ENCODE data around the gene TLCD4.
"Not testable (repeated sequence)": the region's sequence is repeated elsewhere in the genome, so short reads cannot be mapped to it uniquely, and the experiment has no call there.

The TLCD4 gene, protein sequence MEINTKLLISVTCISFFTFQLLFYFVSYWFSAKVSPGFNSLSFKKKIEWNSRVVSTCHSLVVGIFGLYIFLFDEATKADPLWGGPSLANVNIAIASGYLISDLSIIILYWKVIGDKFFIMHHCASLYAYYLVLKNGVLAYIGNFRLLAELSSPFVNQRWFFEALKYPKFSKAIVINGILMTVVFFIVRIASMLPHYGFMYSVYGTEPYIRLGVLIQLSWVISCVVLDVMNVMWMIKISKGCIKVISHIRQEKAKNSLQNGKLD

DNA sequence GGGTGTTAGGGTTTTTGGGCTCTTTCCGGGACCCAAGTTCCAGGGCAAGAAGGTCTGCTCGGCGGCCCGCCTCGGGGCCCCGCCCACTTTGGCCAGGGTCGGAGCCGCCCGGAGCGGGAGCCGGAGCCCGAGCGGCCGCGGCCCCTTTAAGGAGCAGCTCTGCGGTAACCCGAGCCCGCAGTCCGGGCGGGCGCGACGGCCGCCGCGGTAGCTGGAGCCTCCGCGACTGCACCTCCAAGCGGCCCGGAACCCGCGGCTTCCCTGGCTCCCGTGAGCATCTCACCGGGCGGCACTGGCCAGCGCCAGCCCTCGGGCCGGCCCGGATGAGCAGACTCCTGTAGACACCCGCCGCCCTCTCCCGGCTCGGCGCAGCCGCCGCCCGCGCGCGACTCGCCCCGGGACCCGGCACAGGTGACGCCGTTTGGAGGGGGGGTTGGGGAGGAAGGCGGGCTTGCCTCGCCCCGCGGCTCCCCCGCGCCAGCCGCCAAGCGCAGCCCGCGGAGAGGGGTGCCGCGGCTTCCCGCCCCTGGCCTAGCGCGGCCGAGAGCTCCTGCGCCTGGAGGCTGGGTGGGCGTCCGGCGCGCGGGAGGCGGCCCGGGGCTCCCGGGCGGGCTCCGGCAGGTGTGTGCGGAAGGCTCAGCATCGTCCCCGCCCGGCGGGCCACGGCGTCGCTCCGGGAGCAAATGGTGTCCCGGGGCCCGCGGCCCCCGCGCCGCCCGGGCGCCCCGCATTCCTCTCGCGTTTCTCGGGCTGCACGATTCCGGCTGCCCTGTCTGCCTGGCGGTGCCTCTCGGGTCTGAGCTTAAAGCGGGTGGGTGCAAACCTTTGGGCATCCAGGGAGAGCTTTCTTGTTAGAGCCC lies at the start of gene TLCD4:
TLCD4 (plus strand) TSS at position 149 of the 860 bp plus-strand sequence. CDS start 26,547 bp downstream, outside the sequence.
- in situ Hi-C loops (cut with HindIII; ENCODE audit: low sequenced_read_pairs), result no loop called here

DNA sequence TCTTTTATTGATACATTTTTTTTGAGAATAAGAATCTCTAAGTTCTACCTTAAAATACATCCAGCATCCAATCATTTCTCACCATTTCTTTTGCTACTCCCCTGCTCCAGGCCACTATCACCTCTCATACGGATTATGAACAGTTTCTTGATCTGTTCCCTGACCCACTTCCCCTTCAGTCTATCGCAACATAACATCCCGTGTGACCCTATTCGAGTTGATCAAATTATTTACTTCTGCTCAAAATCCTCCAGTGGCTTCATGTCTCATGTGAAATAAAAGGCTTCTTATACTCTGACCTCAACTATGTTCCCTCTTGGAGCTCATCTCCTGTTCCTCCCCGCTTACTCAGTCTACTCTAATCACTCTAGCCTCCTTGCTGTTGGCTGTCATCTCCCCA lies 49.6 kb upstream of the TLCD4 start:
- in situ Hi-C loops (cut with HindIII; ENCODE audit: low sequenced_read_pairs), result no loop called here

DNA sequence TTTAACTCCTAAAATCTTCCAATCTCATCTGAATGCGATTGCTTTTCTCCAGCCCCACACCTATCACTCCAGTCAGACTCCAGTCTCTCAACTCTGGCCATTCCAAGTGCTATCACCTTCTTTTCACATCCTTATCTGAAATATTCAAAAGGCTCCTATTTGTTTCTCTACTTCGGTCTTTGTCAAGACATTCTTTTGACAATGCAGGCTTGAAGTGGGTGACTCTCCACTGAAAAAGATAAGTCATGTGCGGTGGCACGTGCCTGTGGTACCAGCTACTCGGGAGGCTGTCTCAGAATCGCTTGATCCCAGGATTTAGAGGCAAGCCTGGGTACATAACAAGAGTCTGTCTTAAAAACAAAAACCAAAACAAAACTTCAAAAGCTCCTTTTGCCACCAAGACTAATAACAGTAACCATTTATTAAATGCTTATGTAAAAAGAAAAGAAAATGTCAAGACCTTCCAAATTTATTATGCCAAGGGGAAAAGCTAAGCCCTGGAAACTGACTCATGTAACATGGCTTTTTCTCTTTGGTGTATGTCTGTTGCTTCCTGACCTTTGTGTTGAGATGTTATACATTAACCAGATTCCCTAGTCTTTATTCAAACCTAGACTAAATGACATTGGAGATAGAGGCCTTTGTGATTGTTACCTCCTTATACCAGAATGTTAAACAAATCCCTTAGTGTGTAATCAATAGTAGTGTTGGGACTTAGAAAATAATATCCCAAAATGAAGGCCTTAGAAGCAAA lies 48.0 kb upstream of the TLCD4 start:
- in situ Hi-C loops (cut with HindIII; ENCODE audit: low sequenced_read_pairs), result no loop called here

DNA sequence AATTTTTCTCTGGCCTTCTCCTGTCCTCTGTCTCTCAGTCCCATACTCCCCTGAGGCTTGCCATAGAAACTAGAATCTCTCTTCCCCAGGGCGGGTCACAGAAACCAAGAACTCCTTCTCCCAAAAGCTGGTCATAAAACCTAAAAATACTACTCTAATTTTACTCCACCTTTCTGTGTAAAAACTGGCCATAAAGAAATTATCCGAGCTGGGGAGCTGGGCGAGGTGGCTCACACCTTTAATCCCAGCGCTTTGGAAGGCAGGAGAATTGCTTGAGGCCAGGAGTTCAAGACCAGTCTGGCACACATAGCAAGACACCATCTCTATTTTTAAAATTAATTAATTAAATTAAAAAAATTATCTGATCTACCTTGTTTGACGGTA lies 47.5 kb upstream of the TLCD4 start:
- in situ Hi-C loops (cut with HindIII; ENCODE audit: low sequenced_read_pairs), result no loop called here

DNA sequence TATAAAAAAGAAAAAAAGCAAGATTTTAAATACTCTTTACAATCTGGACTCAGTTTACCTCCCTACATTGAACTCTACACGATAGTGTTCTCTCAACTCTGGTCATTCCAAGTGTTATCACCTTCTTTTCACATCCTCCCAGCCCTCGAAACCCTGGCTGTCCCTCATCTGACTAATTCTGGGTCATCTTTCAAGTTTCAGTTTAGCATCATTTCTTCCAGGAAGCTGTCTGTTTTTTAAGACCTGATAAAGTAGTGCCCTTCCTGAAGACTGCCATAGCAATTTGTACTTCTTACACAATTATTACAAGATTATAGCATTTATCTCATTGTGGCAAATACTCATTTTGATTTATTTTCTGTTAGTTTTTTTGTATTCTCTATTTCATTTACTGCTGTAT lies 45.6 kb upstream of the TLCD4 start:
- in situ Hi-C loops (cut with HindIII; ENCODE audit: low sequenced_read_pairs), result no loop called here

DNA sequence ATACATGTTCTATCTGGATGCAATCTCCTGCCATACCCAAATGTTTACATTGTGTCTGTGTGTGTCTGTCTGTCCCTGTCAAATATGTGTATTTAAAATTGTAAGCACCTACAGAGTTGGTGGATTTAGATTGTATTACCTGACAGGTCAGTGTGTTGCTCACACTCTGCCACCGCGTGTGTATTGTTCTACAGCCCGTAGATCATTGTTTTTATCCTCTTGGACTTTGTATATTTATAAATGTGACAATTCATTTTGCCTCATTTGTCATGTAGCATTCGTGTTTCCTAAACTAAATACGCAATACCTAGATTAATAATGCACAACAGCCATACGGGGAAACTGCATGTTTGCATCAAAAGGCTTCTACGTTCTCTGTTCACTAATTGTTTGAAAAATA lies 45.0 kb upstream of the TLCD4 start:
- in situ Hi-C loops (cut with HindIII; ENCODE audit: low sequenced_read_pairs), result no loop called here

- in situ Hi-C loops (cut with HindIII; ENCODE audit: low sequenced_read_pairs), result no loop called here
These were observed 44.4 kb upstream of the TLCD4 start, which contains the start of gene ALG14 for GRCh38 chr1:95072532-95073419. Gene ALG14 (minus strand): TSS chr1:95072951. CDS start chr1:95072898, 53 bp downstream.

DNA sequence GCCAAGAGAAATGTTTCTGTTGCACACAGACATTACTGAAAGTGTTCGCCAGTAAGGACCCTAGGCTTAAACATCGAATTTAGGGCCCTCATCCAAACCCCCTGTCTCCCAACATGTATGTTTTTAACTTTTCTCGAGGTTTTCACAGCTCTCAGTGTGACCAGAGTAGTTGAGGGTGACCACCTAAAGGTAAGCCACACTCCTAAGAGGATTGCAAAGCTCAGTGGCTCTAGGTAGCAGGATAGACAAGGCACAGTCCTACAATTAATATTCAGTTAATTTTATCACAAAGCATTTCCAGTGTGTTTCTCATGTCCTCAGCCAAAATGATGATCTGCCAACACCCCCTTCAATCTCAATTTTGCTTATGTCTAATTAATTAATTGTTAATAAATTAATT lies 43.7 kb upstream of the TLCD4 start:
- in situ Hi-C loops (cut with HindIII; ENCODE audit: low sequenced_read_pairs), result no loop called here

- in situ Hi-C loops (cut with HindIII; ENCODE audit: low sequenced_read_pairs), result no loop called here
These were observed 41.1 kb upstream of the TLCD4 start for GRCh38 chr1:95076034-95076433.

- in situ Hi-C loops (cut with HindIII; ENCODE audit: low sequenced_read_pairs), result no loop called here
These were observed 36.7 kb upstream of the TLCD4 start for GRCh38 chr1:95080446-95080845.

- in situ Hi-C loops (cut with HindIII; ENCODE audit: low sequenced_read_pairs), result no loop called here
These were observed 36.3 kb upstream of the TLCD4 start for GRCh38 chr1:95080879-95081278.

DNA sequence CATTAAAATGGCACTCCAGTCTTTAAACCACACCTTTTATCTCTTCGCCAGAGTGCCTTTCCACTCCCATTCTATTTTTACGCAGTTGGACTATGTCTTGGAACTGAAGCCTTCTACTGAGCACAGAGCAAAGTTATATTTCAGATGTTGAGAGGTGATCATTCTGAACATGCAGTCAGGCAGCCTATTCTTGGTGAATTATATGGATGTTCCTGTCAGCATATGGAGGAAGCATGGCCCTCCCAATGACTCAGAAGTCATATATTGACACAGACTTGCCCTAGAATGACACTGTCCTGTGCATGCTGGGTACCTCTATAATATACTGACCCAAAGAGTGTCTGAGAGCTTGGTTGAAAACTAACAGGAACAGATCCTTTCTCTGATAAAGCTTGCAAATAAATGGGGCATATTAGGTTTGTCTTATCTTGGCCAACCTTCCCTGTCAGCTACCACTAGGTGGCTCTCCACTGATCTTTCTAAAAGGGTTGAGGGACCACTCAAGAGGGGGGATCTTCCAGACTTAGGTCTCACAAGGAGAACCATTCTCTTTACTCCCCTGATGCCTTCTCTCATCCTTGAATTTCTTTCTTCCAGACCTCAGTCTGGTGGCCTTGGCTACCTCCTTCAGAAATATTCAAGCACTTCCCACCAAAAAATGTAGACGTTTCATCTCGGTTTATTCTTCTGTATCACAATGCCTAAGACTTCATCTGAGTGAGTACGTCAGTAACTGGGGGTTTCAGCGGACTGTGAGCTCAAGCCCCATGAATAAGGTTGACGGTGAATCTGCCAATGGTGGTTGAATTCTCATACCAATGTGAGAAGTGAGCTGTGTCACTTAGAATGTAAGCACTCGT lies 32.6 kb upstream of the TLCD4 start:
- in situ Hi-C loops (cut with HindIII; ENCODE audit: low sequenced_read_pairs), result no loop called here

DNA sequence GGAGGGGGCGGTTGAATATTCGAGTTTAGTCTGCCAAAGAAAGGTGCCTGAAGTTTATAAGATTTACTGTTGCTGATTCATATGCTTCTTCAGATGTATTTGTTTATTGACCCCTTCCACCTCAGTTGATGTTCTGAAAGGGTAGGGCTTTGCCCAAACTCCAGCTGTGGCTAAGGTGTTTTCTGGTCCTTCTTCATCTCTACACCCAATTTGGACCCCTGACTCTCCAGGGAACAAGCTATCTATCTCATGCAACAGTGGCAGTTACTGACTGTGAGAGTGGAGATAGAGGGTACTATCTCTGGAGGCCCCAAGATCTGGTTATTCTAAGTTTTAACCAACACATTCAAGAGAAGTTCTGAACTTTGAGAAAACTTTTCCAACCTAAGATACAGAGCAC lies 31.8 kb upstream of the TLCD4 start:
- in situ Hi-C loops (cut with HindIII; ENCODE audit: low sequenced_read_pairs), result no loop called here

DNA sequence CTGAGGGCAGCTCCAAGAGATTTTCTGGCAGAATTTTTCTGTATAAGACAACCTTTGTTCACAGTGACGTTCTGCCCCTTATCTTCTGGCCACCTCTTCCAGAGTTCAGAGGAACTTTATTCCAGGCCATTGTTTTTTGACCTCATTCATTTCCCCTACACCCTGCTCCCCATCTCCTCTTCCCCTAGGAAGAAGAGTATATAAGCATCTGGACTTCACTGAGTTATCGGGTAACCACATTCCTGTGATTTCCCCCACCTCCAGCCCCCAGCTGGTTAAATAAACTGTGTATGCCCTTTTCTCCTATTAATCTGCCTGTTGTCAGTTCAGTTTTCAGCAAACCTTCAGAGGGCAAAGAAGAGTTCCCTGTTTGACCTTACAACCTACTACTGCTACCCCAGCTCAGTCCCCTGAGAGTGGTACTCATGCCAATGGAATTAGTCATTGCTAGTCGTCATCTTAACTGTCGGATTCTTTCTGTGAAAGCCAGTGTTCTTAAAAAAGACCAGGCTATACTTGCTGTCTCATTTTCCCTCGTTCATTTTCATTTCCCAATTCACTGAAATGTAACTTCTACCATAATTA lies 30.1 kb upstream of the TLCD4 start:
- in situ Hi-C loops (cut with HindIII; ENCODE audit: low sequenced_read_pairs), result no loop called here

- in situ Hi-C loops (cut with HindIII; ENCODE audit: low sequenced_read_pairs), result no loop called here
These were observed 28.9 kb upstream of the TLCD4 start for GRCh38 chr1:95088303-95088702.

- in situ Hi-C loops (cut with HindIII; ENCODE audit: low sequenced_read_pairs), result no loop called here
These were observed 27.4 kb upstream of the TLCD4 start for GRCh38 chr1:95089650-95090287.

DNA sequence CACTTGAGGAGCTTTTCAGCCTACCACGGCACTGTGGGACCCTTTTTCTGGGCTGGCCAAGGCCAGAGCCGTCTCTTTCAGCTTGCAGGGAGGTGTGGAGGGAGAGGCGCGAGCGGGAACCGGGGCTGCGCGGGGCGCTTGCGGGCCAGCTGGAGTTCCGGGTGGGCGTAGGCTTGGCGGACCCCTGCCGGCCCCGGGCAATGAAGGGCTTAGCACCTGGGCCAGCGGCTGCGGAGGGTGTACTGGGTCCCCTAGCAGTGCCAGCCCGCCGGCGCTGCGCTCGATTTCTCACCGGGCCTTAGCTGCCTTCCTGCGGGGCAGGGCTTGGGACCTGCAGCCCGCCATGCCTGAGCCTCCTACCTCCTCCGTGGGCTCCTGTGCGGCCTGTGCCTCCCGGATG lies 25.9 kb upstream of the TLCD4 start:
- in situ Hi-C loops (cut with HindIII; ENCODE audit: low sequenced_read_pairs), result not testable (repeated sequence)

DNA sequence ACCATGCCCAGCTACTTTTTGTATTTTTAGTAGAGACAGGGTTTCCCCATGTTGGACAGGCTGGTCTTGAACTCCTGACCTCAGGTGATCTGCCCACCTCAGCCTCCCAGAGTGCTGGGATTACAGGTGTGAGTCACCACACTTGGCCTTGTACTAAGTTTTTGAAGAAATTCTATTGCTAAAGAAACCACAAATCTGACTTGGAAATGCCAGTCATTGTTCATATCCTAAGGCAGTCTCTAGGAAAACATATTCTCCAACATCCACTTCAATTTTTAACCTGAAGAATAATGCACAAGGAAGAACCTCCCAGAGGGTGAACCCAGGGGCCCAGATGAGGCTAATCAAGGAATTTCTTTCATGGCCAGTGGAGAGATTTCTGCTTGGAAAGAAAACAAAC lies 24.3 kb upstream of the TLCD4 start:
- in situ Hi-C loops (cut with HindIII; ENCODE audit: low sequenced_read_pairs), result not testable (repeated sequence)

GRCh38 chr1:95093296-95093695 lies 23.9 kb upstream of the TLCD4 start:
- in situ Hi-C loops (cut with HindIII; ENCODE audit: low sequenced_read_pairs), result no loop called here
